ENCODE measurements around the gene SPOCK2. TPM values are rescaled to one million over a fixed set of nuclear protein-coding genes. Genes with fewer than 3 reads are reported as not detected.
"Not testable (repeated sequence)": the region's sequence is repeated elsewhere in the genome, so short reads cannot be mapped to it uniquely, and the experiment has no call there.

SPOCK2 gene
- total RNA-seq, 1 donor from 2014 or later = 9.7 TPM

- peaks cover 0 to 7% of the 10 kb centered on the region in 2 donors for H3K9me3 ChIP-seq
- no peaks in the 10 kb centered on the region for H3K27me3 ChIP-seq
- no peak for TF ChIP-seq CTCF (IDR thresholded peaks at IDR 0.05)
- H3K4me1 ChIP-seq = peaks cover 0 to 4% of the 10 kb centered on the region in 2 donors
- DNase-seq (ENCODE audit: low spot score in 2 of 2) = no peak
- no peak overlapping the region for H3K4me3 ChIP-seq
- intact Hi-C loops (cut with DNase I) = no loop called here
- peak overlapping the region in 1 of 2 donors; percentile 4 for H3K27ac ChIP-seq
- no peaks in the 10 kb centered on the region for H3K36me3 ChIP-seq
Measured at GRCh38 chr10:72114706-72115450, 26.5 kb upstream of the SPOCK2 start.

- DNase-seq (ENCODE audit: low spot score in 2 of 2) = no peak
- no peak overlapping the region for H3K4me3 ChIP-seq
- no peaks in the 10 kb centered on the region for H3K9me3 ChIP-seq
- no peaks in the 10 kb centered on the region for H3K27me3 ChIP-seq
- intact Hi-C loops (cut with DNase I) = no loop called here
- no peak overlapping the region for H3K27ac ChIP-seq
- no peak for TF ChIP-seq CTCF (IDR thresholded peaks at IDR 0.05)
- H3K36me3 ChIP-seq = no peaks in the 10 kb centered on the region
- peaks cover 0 to 4% of the 10 kb centered on the region in 2 donors for H3K4me1 ChIP-seq
Measured at GRCh38 chr10:72110673-72111401, 22.5 kb upstream of the SPOCK2 start.

GRCh38 chr10:72109636-72110157 is 21.3 kb upstream of the SPOCK2 start:
- Histone ChIP-seq H3K27me3 (no peaks in the 10 kb centered on the region), H3K27ac (no peak overlapping the region), H3K4me3 (no peak overlapping the region), H3K4me1 (peaks cover 0 to 5% of the 10 kb centered on the region in 2 donors), H3K36me3 (no peaks in the 10 kb centered on the region), H3K9me3 (no peaks in the 10 kb centered on the region)
- no peak for DNase-seq (ENCODE audit: low spot score in 2 of 2)
- TF ChIP-seq CTCF (IDR thresholded peaks at IDR 0.05) = no peak
- intact Hi-C loops (cut with DNase I) = no loop called here

- no peak overlapping the region for H3K27ac ChIP-seq
- H3K36me3 ChIP-seq = no peaks in the 10 kb centered on the region
- intact Hi-C loops (cut with DNase I) = no loop called here
- no peak for TF ChIP-seq CTCF (IDR thresholded peaks at IDR 0.05)
- peaks cover 0 to 12% of the 10 kb centered on the region in 2 donors for H3K4me1 ChIP-seq
- no peak overlapping the region for H3K4me3 ChIP-seq
- no peaks in the 10 kb centered on the region for H3K9me3 ChIP-seq
- DNase-seq (ENCODE audit: low spot score in 2 of 2) = no peak
- H3K27me3 ChIP-seq = no peaks in the 10 kb centered on the region
Measured at GRCh38 chr10:72108830-72109635, 20.7 kb upstream of the SPOCK2 start.

GRCh38 chr10:72108004-72108370 is 19.6 kb upstream of the SPOCK2 start:
- DNase-seq (ENCODE audit: low spot score in 2 of 2); H3K36me3 ChIP-seq; H3K27me3 ChIP-seq; H3K27ac ChIP-seq; intact Hi-C loops (cut with DNase I); H3K4me3 ChIP-seq; H3K9me3 ChIP-seq: not testable (repeated sequence)
- H3K4me1 ChIP-seq = peaks cover 0 to 17% of the 10 kb centered on the region in 2 donors

Measured in ascending aorta (tissue), 2 donors.